ENCODE data around the gene KLF3.
A peak's percentile ranks its signal among the peaks of the same experiment; 100 is the strongest.
"Not testable (repeated sequence)": the region's sequence is repeated elsewhere in the genome, so short reads cannot be mapped to it uniquely, and the experiment has no call there.

The KLF3 gene

DNA sequence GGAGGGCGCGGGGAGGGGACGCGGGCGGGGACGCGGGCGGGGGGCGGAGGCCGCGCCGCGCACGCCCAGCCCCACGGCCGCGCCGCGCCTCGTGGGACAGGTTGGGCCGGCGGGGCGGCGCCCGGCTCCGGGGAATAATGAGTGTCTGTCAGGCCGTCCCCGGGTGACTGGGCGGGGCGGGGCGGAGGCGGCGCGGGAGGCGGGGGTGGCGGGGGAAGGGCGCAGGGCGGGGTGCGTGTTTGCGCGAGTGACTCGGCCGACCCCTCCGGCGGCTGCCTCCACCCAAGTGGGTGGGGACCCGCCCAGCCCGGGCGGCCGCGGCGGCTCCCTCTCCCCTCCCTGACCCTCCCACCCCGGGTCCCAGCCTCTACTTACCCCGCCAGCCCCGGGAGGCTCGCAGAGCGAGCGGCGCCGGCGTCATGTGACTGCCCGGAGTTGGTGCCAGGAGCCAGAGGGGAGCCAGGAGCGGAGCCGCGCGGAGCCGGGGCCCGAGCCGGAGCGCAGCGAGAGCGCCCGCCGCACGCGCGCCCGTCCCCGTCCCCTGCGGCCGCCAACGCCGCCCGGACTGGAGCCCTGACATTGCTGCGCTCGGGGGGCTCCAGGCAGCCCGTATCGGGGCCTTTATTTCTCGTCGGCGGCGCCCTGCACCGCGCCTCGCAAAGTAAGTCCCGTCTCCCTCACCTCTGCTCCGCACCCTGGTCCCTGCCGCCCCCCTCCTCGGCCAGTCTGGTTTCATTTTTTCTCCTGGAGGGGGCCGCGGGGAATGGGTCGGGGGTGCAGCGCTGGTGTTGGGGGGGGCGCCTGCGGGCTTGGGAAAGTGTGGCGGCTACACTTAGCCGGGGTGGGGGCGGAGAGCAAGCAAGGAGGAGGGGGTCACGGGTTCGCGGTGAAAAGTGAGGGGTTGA is at the start of gene KLF3:
KLF3 (plus strand) TSS at position 399 of the 905 bp plus-strand sequence. CDS start 16,427 bp downstream, outside the sequence.
- peak; percentile 85 for DNase-seq

- DNase-seq, result no peak
These were observed 49.8 kb upstream of the KLF3 start for GRCh38 chr4:38614231-38614630.

DNA sequence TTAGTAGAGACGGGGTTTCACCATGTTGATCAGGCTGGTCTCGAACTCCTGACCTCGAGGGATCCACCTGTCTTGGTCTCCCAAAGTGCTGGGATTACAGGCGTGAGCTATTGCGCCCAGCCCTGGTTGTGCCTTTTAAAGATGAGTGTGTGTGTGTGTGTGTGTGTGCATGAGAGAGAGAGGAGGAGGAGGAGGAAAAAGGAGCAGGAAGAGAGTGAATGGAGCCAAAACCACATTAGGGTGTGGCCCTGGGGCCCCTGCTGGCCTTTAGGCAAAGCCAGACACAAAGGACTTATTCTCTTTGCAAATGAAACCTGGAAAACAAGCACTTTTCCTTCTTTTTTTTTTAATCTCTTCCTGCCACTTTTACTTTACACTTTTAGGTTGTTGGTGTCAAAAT is 48.2 kb upstream of the KLF3 start:
- no peak for DNase-seq

- no peak for DNase-seq
These were observed 45.5 kb upstream of the KLF3 start for GRCh38 chr4:38618505-38618904.

- no peak for DNase-seq
These were observed 44.7 kb upstream of the KLF3 start for GRCh38 chr4:38619316-38619715.

GRCh38 chr4:38620065-38620464 is 43.9 kb upstream of the KLF3 start:
- no peak for DNase-seq

- no peak for DNase-seq
These were observed 43.4 kb upstream of the KLF3 start for GRCh38 chr4:38620527-38621027.

DNA sequence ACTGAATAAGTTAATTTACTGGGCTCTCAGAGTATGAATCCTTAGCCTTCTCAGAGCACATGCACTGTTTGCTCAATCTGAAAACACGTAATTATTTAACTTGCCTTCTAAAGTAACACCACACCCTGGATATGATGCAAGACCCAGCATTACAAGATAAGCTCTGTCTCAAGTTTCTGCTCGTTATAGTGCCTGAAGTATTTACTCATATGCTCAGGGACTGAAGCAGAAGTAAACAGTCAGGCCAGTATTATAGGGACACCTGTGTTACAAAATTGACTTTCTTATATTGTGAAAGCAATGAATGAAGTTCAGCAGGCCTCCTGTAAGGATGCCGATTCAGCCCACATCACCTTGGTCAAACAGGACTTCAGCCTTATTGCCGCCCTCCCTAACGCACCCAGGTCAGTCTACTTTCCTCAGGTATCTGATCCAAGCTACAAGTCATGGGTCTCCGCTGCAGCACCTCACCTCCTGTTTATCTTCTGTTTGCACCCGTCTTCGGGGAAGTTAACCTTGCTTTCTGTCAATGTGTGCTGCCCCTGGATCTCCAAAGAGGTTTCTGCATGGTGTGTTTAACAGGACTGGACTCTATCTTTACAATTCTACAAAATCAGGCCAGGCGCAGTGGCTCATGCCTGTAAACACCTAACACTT is 42.8 kb upstream of the KLF3 start:
- peak; percentile 96 for DNase-seq

DNA sequence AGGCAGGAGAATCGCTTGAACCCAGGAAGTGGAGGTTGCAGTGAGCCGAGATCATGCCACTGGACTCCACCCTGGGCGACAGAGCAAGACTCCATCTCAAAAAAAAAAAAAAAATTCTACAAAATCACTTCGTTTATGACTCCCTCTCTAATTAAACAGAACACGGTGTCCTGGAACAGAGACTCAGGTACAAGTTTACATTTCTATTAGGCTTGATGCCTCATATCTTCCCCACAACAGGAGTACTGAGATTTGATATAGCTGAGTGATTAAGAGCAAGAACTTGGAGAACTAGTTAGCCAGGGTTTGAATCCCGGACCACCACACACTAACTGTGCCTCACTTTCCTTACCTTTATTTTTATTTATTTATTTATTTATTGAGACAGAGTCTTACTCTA is 42.2 kb upstream of the KLF3 start:
- no peak for DNase-seq

GRCh38 chr4:38622340-38622739 is 41.7 kb upstream of the KLF3 start:
- DNase-seq, result not testable (repeated sequence)

DNA sequence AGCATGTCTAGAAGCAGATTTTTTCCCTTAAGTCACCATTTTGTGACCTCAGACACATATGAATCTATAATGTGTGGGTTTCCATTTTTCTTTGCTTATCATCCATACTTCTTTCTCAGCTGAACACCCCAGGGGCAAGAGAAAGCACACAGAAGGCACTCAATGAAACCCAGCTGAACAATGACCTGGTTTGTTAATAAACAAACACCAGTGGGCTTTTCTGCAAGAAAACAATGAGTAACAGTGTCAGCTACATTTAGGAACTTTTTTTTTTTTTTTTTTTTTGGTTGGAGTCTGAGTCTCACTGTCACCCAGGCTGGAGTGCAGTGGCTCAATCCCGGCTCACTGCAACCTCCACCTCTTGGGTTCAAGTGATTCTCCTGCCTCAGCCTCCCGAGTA is 40.7 kb upstream of the KLF3 start:
- no peak for DNase-seq

DNA sequence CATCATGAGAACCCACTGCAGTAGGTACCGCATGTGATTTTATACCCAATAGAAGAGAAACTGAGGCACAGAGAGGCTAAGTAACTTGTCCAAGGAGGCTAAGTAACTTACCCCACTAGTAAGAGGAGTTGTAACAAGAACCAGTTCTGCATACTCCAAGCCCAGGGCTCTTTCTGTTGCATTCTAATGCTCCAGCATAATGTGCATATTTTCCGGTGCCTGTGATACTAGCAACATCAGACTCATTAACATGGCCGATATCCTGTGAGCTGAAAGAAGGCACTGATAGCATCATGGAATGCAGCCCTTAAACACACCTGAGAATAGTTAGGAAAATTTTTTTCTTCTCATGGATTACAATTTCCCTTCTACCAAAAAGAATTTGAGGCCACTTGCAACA is 39.7 kb upstream of the KLF3 start:
- no peak for DNase-seq

DNA sequence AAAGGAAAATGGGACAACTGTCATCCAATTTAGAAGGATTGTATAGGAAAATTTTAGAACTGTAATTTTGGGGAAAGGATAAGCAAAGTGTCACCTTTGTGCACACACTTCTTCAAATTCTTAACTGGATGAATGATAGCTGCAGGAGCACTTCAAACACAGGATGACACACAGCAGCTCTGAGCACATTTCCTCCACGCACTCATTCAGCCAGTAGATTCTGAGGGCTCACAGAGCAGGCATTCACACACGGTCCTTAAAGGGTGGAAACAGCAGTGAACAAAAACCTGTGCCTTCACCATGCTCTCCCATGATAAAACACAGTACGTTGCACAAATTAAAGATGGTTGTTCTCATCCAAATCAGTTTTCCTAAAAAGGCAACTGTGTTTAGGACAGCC is 38.5 kb upstream of the KLF3 start:
- DNase-seq, result no peak

DNA sequence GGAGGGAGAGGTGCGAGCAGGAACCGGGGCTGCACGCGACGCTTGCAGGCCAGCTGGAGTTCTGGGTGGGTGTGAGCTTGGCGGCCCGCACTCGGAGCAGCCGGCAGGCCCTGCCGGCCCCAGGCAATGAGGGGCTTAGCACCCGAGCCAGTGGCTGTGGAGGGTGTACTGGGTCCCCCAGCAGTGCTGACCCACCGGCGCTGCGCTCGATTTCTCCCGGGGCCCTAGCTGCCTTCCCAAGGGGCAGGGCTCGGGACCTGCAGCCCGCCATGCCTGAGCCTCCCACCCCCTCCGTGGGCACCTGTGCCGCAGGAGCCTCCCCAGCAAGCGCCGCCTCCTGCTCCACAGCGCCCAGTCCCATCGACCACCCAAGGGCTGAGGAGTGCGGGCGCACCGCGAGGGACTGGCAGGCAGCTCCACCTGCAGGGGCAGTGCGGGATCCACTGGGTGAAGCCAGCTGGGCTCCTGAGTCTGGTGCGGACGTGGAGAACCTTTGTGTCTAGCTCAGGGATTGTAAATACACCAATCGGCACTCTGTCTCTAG is 37.0 kb upstream of the KLF3 start:
- DNase-seq, result not testable (repeated sequence)

- DNase-seq, result no peak
These were observed 33.5 kb upstream of the KLF3 start for GRCh38 chr4:38630519-38630918.

DNA sequence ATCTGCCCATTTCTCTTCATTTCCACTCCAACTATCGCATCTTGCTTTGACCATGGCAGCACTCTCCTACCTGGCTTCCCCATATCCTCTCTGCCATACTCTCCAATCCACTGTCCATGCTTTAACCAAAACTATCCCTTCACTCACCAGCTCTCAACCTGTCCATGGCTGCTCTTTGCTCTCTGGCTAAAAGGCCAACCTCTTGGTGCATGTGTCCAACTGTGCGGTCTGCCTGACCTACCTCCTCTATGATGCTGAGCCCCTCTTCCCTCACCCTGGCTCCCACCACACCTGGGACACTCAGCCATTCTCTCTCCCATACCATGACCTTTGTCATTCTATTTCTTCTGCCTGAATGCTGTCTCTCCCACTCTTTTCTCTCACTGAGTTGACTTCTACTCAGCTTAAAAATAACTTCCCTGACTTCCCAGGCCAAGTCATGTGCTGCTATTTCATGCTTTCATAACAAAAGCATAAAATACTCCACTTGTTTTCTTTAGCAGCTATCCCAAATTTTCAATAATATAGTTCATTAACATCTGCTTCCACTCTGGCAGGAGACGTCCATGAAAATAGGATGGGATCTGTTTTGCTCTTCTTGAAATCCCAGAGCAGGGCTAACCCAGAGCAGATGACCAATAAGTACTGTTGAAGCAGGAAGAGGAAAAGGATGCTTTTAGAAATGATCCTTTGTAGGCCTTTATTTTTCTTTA is 29.8 kb upstream of the KLF3 start:
- no peak for DNase-seq

GRCh38 chr4:38639242-38639641 is 24.8 kb upstream of the KLF3 start:
- DNase-seq, result no peak

GRCh38 chr4:38641811-38642210 is 22.2 kb upstream of the KLF3 start:
- no peak for DNase-seq

DNA sequence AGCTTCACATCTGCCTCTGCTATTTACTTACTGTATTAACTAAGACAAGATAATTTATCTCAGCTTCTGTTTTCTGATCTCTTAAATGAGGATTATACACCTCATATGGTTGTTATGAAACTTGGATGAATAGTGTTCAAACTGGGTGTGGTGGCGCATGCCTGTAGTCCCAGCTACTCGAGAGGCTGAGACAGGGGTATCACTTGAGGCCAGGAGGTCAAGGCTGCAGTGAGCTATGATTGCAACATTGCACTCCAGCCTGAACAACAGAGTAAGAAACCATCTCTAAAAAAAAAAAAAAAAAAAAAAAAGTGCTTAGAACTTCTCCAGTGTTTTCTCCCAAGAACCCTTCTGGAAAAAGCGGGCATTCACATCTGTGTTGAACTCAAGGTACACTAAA is 19.8 kb upstream of the KLF3 start:
- DNase-seq, result no peak

DNA sequence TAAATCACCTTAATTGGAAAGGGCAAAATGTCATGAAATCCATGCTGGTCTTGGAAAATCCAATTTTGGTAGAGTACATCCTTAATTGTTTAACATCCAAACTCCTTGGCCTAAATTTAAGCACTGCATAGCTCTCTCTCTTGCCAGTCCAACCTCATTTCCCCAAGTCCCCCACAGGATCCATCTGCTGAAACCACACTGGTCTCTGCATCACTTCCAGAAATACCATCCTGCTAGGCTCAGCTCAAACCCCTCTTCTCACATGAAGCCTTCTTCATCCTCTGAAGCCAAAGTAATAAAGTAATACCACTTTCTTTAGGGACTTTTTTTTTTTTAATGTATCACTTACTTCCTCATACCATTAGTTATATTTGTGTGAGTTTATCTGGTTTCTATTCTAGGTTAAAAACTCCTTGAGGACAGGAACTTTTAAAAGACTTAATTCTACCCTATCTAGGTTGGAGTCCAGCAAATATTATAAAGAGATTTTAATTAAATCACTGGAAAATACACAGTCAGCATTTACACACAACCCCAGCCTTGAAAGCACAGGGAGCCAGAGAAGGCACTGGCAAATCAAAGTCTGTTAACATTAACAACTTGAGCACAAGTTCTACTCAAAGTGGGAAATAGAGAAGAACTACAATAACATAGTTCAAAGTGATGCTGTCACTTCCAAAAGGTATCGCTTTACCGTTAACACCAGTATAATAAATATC is 16.7 kb upstream of the KLF3 start:
- no peak for DNase-seq

DNA sequence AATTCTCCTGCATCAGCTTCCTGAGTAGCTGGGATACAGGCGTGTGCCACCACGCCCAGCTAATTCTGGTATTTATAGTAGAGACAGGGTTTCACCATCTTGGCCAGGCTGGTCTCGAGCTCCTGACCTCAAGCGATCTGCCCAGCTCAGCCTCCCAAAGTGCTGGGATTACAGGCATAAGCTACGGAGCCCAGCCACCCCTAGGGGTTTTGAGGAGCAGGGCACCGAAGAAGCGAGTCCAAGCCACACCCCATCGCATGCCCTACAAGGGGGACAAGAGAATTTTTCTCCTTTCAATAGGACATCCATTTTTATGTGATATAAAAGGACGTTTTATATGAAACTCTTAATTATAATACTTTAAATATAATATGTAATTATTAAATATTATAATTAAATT is 13.9 kb upstream of the KLF3 start:
- DNase-seq, result no peak

GRCh38 chr4:38654273-38654672 is 9.7 kb upstream of the KLF3 start:
- no peak for DNase-seq

DNA sequence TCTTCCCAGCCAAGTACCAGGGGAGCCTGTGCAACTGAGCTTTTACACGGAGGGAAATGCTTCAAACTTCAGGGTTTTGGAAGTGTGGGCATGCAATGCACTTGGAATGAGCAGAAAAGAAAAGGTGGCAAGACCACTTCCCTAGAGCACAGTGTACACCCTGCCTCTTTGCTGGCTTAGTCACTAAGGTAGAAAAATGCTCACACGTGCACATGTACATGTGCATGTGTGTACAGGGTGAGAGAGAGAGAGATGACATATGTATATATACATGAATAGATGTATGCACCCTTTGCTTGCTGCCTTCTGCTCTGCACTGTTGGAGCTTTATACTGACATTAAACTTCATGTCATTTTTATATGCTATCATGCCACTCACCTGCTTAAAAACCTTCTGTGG is 7.9 kb upstream of the KLF3 start:
- DNase-seq, result no peak
